Neural cell (in vitro differentiated cells): ENCODE measurements around the gene NR5A1.

Experiments used
- EP300 ChIP-seq: fragments of 450-650 bp; conservative IDR thresholded peaks from 2 replicates; pipeline ENCODE4 v1.6.1; 2014; ENCODE audit warnings: antibody characterized with exemption, mild to moderate bottlenecking, moderate library complexity; ENCODE audit not compliant: poor library complexity, severe bottlenecking
- EZH2 ChIP-seq: fragments of 200-600, 300-800 bp; shearing (Covaris generic), sonication (generic); IDR thresholded peaks from 2 replicates; pipeline ENCODE4 v1.6.1; 2014; ENCODE audit warnings: antibody characterized with exemption, low read length, borderline replicate concordance, mild to moderate bottlenecking; ENCODE audit not compliant: insufficient read depth, poor library complexity, severe bottlenecking
- MXI1 ChIP-seq: fragments of 450-650 bp; conservative IDR thresholded peaks from 2 replicates; pipeline ENCODE4 v1.6.1; 2014; ENCODE audit warnings: antibody characterized with exemption, mild to moderate bottlenecking; ENCODE audit not compliant: poor library complexity, severe bottlenecking
- POLR2AphosphoS5 ChIP-seq: IDR thresholded peaks from 2 replicates; pipeline ENCODE4 v1.6.1; 2012
- RAD21 ChIP-seq: fragments of 450-650 bp; conservative IDR thresholded peaks from 2 replicates; pipeline ENCODE4 v1.6.1; 2014; ENCODE audit warnings: antibody characterized with exemption, mild to moderate bottlenecking, moderate library complexity
- SMC3 ChIP-seq: fragments of 450-650 bp; conservative IDR thresholded peaks from 2 replicates; pipeline ENCODE4 v1.6.1; 2014; ENCODE audit warnings: antibody characterized with exemption, mild to moderate bottlenecking, moderate library complexity; ENCODE audit not compliant: poor library complexity
- TAF1 ChIP-seq: IDR thresholded peaks from 2 replicates; pipeline ENCODE4 v1.6.1; 2012; ENCODE audit warnings: low read depth
- TF ChIP-seq, protein P1 (sequence below): fragments of 450-650 bp; IDR thresholded peaks from 2 replicates; pipeline ENCODE4 v1.5.1; 2014; ENCODE audit warnings: antibody characterized with exemption, mild to moderate bottlenecking, moderate library complexity; ENCODE audit not compliant: poor library complexity, severe bottlenecking
- TF ChIP-seq, protein P2 (sequence below): IDR thresholded peaks from 2 replicates; pipeline ENCODE4 v1.6.1; 2012; ENCODE audit warnings: borderline replicate concordance

DNA sequence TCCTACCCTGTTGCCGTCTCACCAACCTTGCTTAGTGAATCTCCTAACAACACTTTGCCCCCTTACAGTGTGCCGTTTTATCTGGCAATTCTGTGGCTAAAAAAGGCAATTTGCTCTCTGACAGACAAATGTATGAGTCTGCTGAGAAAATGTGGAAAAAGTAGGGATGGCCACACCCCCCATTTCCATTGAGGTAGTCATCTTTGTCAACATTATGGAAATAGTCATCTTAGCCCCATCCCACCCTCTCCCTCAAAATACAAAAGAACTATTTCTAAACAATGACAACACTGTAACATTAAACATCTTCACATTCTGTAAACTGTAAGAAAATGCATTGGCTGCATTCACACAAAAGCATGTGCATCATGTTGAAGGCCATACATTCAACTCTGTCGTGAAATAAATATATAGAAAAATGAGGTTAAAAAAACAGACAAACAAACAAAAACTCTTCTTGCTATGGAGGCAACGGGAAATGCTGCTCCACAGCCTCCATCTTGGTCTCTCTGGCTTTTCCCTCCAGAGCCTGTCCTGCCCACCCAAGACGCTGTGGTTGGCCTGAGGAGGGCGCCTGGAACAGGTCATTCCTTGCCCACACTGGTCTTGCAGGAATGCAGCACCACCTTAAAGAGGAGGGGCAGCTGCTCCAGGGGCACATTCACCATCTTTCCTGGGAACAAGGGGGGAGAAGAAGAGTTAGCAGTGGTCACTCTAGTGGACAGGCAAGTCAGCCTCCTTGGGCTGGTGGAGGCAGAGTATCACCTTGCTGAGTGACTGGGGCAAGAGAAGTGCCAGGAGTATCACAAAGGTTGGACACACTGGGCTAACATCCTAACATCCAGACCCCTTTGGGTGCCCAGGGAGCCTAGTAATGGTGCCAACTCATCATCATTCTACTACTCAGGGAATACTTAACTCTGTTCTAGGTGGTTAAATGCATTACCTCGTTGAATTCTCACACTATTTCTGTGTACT lies 15.2 kb upstream of the NR5A1 start:
- TF ChIP-seq, protein P1, sequence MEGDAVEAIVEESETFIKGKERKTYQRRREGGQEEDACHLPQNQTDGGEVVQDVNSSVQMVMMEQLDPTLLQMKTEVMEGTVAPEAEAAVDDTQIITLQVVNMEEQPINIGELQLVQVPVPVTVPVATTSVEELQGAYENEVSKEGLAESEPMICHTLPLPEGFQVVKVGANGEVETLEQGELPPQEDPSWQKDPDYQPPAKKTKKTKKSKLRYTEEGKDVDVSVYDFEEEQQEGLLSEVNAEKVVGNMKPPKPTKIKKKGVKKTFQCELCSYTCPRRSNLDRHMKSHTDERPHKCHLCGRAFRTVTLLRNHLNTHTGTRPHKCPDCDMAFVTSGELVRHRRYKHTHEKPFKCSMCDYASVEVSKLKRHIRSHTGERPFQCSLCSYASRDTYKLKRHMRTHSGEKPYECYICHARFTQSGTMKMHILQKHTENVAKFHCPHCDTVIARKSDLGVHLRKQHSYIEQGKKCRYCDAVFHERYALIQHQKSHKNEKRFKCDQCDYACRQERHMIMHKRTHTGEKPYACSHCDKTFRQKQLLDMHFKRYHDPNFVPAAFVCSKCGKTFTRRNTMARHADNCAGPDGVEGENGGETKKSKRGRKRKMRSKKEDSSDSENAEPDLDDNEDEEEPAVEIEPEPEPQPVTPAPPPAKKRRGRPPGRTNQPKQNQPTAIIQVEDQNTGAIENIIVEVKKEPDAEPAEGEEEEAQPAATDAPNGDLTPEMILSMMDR: no peak
- TF ChIP-seq EP300 (no peak), EZH2 (no peak), SMC3 (no peak), POLR2AphosphoS5 (no peak), TAF1 (no peak), RAD21 (no peak), MXI1 (no peak)
- TF ChIP-seq, protein P2, sequence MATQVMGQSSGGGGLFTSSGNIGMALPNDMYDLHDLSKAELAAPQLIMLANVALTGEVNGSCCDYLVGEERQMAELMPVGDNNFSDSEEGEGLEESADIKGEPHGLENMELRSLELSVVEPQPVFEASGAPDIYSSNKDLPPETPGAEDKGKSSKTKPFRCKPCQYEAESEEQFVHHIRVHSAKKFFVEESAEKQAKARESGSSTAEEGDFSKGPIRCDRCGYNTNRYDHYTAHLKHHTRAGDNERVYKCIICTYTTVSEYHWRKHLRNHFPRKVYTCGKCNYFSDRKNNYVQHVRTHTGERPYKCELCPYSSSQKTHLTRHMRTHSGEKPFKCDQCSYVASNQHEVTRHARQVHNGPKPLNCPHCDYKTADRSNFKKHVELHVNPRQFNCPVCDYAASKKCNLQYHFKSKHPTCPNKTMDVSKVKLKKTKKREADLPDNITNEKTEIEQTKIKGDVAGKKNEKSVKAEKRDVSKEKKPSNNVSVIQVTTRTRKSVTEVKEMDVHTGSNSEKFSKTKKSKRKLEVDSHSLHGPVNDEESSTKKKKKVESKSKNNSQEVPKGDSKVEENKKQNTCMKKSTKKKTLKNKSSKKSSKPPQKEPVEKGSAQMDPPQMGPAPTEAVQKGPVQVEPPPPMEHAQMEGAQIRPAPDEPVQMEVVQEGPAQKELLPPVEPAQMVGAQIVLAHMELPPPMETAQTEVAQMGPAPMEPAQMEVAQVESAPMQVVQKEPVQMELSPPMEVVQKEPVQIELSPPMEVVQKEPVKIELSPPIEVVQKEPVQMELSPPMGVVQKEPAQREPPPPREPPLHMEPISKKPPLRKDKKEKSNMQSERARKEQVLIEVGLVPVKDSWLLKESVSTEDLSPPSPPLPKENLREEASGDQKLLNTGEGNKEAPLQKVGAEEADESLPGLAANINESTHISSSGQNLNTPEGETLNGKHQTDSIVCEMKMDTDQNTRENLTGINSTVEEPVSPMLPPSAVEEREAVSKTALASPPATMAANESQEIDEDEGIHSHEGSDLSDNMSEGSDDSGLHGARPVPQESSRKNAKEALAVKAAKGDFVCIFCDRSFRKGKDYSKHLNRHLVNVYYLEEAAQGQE: no peak
